Measurements from ENCODE around the gene VWA1.
"Not testable (repeated sequence)": the region's sequence is repeated elsewhere in the genome, so short reads cannot be mapped to it uniquely, and the experiment has no call there.

The VWA1 gene

DNA sequence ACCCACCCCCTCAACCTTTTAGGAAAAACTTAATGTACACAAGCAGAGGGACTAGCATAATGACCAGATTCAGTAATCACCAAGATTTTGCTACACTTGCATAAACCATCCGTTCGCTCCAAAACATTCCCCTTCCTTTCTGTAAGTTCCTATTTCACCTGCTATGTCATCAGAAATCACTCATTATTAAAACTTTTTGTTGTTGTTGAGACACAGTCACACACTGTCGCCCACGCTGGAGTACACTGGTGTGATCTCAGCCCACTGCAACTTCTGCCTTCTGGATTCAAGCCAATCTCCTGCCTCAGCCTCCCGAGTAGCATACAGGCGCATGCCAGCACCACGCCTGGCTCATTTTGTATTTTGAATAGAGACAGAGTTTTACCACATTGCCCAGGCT, 31.8 kb upstream of the VWA1 start:
- DNase-seq (ENCODE audit: low spot score), result no peak

DNA sequence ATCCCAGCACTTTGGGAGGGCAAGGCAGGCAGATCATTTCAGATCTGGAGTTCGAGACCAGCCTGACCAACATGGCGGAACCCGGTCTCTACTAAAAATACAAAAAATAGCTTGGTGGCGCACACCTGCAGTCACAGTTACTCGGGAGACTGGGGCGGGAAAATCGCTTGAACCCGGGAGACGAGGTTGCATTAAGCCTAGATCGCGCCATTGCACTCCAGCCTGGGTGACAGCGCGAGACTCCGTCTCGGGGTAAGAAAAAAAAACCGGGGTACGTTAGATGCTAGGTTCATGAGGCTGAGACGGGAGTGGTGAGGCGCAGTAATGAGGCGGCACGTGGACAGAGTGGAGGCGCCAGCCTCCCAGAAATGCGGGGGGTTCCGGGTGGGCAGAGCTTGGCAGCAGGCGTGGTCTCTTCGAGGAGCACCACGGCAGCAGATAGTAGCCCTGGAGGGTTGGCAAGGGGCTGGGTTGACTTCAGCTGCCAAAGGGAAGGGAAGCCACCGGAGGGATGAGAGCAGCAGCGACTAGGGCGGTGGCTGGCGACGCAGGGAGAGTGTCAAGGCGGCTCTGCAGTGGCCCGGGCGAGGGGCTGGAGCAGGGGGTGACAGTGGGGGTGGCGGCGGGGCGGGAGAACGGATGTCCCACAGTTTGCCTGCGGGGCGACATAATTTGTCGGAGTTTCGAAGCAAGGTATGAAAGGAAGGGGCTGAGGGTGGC, 29.2 kb upstream of the VWA1 start:
- no peak for DNase-seq (ENCODE audit: low spot score)

GRCh38 chr1:1406821-1407635, 28.5 kb upstream of the VWA1 start, which contains the start of gene MRPL20:
Gene MRPL20, minus strand, starts transcription at chr1:1407293. Its CDS starts 76 bp downstream, at chr1:1407217.
- DNase-seq (ENCODE audit: low spot score), result peak; percentile 96

DNA sequence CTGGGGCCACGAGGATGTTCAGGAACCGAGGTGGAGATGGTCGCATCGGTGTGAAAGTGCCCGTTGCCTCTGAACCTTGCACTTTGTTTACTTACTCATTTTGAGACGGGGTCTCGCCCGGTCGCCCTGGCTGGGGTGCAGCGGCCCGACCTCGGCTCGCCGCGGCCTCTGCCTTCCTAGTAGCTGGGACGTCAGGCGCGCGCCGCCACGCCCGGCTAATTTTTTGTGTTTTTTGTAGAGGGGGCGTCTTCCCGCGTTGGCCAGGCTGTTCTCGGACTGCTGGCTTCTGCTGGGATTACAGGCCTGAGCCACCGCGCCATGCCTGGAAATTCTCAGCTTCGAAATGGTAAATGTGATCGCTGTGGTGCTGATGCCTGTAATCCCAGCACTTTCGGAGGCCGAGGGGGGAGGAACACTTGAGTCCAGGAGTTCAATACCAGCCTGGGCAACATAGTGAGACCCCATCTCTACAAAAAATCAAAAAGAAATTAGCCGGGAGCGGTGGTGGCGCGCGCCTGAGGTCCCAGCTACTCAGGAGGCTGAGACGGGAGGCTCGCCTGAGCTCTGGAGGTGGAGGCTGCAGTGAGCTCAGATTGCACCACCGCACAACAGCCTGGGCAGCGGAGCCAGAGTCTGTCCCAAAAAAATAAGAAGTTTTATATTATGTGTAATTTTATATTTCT, 27.7 kb upstream of the VWA1 start:
- DNase-seq (ENCODE audit: low spot score), result peak; percentile 58

DNA sequence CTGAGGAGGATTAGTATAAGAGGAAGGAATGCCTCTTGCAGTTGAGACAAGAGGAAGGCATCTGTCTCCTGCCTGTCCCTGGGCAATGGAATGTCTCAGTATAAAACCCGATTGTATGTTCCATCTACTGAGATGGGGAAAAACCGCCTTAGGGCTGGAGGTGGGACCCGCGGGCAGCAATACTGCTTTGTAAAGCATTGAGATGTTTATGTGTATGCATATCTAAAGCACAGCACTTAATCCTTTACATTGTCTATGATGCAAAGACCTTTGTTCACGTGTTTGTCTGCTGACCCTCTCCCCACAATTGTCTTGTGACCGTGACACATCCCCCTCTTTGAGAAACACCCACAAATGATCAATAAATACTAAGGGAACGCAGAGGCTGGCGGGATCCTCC, 25.3 kb upstream of the VWA1 start:
- DNase-seq (ENCODE audit: low spot score), result not testable (repeated sequence)

DNA sequence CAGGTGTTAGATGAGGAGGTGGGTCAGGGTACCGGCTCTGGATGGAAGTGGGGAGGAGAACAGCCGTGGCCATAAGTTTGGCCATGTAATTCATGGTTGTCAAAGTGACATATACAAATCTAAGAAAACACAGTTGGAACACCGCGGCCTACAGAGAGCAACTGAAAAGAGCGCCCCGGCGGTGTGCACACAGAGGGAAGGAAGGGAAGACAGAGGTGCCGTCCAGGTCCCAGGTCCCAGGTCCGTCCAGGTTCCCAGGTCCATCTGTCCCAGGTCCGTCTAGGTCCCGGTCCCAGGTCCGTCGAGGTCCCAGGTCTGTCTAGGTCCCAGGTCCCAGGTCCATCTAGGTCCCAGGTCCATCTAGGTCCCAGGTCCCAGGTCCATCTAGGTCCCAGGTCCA, 23.9 kb upstream of the VWA1 start:
- no peak for DNase-seq (ENCODE audit: low spot score)

DNA sequence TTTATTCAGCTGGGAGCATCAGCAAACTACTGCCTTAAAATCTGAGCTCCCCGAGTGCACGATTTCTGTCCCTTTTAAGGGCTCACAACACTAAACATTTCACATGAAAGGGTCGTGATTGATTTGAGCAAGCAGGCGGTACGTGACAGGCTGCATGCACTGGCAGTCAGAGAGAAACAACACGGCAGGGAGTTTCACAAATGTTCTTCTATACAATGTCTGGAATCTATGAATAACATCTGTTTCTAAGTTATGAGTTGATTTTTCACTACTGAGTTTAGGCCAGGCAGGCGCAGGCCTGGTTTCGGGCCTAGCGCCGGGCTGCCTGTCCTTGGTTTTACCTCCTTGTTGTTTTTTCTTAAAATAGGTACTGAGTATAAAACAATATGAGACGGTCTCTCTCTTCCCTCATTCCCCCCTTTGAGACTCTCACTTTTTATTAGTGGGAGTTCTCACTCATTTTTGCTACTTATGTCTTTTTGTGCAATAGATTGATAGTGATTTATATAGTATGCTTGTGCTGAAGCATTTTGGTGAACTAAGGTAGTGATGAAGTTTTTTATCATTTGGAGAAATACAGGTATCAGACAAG, 23.1 kb upstream of the VWA1 start:
- not testable (repeated sequence) for DNase-seq (ENCODE audit: low spot score)

- no peak for DNase-seq (ENCODE audit: low spot score)
Observed at GRCh38 chr1:1415751-1416150, 19.7 kb upstream of the VWA1 start.

DNA sequence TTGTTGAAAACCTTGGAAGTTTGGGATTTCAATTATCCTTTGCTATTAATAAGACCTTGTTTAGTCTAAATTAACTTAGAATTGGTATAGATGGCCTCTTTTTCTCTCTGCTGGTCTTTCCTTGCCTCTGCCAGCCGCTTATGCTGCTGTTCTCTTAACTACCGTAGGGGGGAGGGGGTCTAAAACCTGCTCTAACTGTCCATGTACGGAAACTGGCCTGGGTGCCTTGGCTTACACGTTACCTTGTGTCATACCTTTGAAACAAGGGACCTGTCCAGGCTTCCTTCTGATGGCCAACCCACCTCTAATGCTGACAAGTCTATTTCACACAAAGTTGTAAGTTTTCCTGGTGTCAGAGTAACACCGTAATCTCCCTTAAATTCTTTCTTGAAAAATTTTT, 18.1 kb upstream of the VWA1 start:
- DNase-seq (ENCODE audit: low spot score), result not testable (repeated sequence)

GRCh38 chr1:1417825-1418463, 17.5 kb upstream of the VWA1 start:
- not testable (repeated sequence) for DNase-seq (ENCODE audit: low spot score)

- DNase-seq (ENCODE audit: low spot score), result no peak
Observed at GRCh38 chr1:1418464-1419362, 16.8 kb upstream of the VWA1 start.

- DNase-seq (ENCODE audit: low spot score), result no peak
Observed at GRCh38 chr1:1419363-1419812, 16.1 kb upstream of the VWA1 start.

GRCh38 chr1:1419813-1420653, 15.5 kb upstream of the VWA1 start:
- DNase-seq (ENCODE audit: low spot score), result peak; percentile 73

- peak; percentile 5 for DNase-seq (ENCODE audit: low spot score)
Observed at GRCh38 chr1:1420654-1421141, 14.8 kb upstream of the VWA1 start.

- no peak for DNase-seq (ENCODE audit: low spot score)
Observed at GRCh38 chr1:1421147-1421906, 14.2 kb upstream of the VWA1 start, which contains the start of gene ANKRD65. Gene ANKRD65, minus strand, starts transcription at chr1:1421276. Its CDS starts 271 bp downstream, at chr1:1421005.

- peak; percentile 4 for DNase-seq (ENCODE audit: low spot score)
Observed at GRCh38 chr1:1421907-1422464, 13.5 kb upstream of the VWA1 start.

GRCh38 chr1:1422465-1423244, 12.8 kb upstream of the VWA1 start:
- no peak for DNase-seq (ENCODE audit: low spot score)

- DNase-seq (ENCODE audit: low spot score), result no peak
Observed at GRCh38 chr1:1423245-1423597, 12.3 kb upstream of the VWA1 start.
